ENCODE results near the gene KIF5B.
"Not testable (repeated sequence)": the region's sequence is repeated elsewhere in the genome, so short reads cannot be mapped to it uniquely, and the experiment has no call there.

Gene KIF5B

GRCh38 chr10:32056136-32057035 is at the start of gene KIF5B:
KIF5B (minus strand) TSS chr10:32056425; CDS start chr10:32055973, 452 bp downstream.
- no peak for DNase-seq (ENCODE audit: low read depth)

- no peak for DNase-seq (ENCODE audit: low read depth)
Measured at GRCh38 chr10:32105782-32106382, 49.7 kb upstream of the KIF5B start.

- no peak for DNase-seq (ENCODE audit: low read depth)
Measured at GRCh38 chr10:32104622-32105509, 48.6 kb upstream of the KIF5B start.

GRCh38 chr10:32104181-32104580 is 48.0 kb upstream of the KIF5B start:
- DNase-seq (ENCODE audit: low read depth) = no peak

- DNase-seq (ENCODE audit: low read depth) = no peak
Measured at GRCh38 chr10:32103721-32104120, 47.5 kb upstream of the KIF5B start.

- DNase-seq (ENCODE audit: low read depth) = not testable (repeated sequence)
Measured at GRCh38 chr10:32098566-32099259, 42.5 kb upstream of the KIF5B start.

GRCh38 chr10:32095116-32095733 is 39.0 kb upstream of the KIF5B start:
- DNase-seq (ENCODE audit: low read depth) = no peak

GRCh38 chr10:32093650-32094049 is 37.4 kb upstream of the KIF5B start:
- no peak for DNase-seq (ENCODE audit: low read depth)

- DNase-seq (ENCODE audit: low read depth) = no peak
Measured at GRCh38 chr10:32091046-32091445, 34.8 kb upstream of the KIF5B start.

GRCh38 chr10:32084185-32084851 is 28.1 kb upstream of the KIF5B start:
- no peak for DNase-seq (ENCODE audit: low read depth)

- DNase-seq (ENCODE audit: low read depth) = peak; percentile 34
Measured at GRCh38 chr10:32077896-32078485, 21.8 kb upstream of the KIF5B start.

GRCh38 chr10:32073659-32074058 is 17.4 kb upstream of the KIF5B start:
- DNase-seq (ENCODE audit: low read depth) = no peak

GRCh38 chr10:32073128-32073527 is 16.9 kb upstream of the KIF5B start:
- no peak for DNase-seq (ENCODE audit: low read depth)

GRCh38 chr10:32072025-32072800 is 16.0 kb upstream of the KIF5B start:
- DNase-seq (ENCODE audit: low read depth) = no peak

- no peak for DNase-seq (ENCODE audit: low read depth)
Measured at GRCh38 chr10:32070645-32071044, 14.4 kb upstream of the KIF5B start.

GRCh38 chr10:32068569-32068968 is 12.3 kb upstream of the KIF5B start:
- DNase-seq (ENCODE audit: low read depth) = no peak

GRCh38 chr10:32067931-32068330 is 11.7 kb upstream of the KIF5B start:
- DNase-seq (ENCODE audit: low read depth) = not testable (repeated sequence)

- DNase-seq (ENCODE audit: low read depth) = no peak
Measured at GRCh38 chr10:32065856-32066255, 9.6 kb upstream of the KIF5B start.

GRCh38 chr10:32061440-32061839 is 5.2 kb upstream of the KIF5B start:
- no peak for DNase-seq (ENCODE audit: low read depth)

- DNase-seq (ENCODE audit: low read depth) = no peak
Measured at GRCh38 chr10:32060347-32060746, 4.1 kb upstream of the KIF5B start.
